K562 (cell line): Measurements from ENCODE around the gene CD68. TPM values are rescaled to one million over a fixed set of nuclear protein-coding genes. Genes with fewer than 3 reads are reported as not detected.

Source experiments
- ATAC-seq: fragments of 200-7000 bp; cut with Tn5 transposase; 3 replicates; pipeline ENCODE4 v1.9.1; 2020; ENCODE audit warnings: moderate library complexity
- BruUV-seq: library from RNA; stranded (reverse); fragments of 400-500 nt; replicated peaks from 2 replicates; lab custom pipeline; 2021; lab: Mats Ljungman, UMichigan
- CTCF ChIA-PET: fragments of 300-600 bp; formaldehyde crosslinking; extraction: SDS; loops from one replicate; lab custom pipeline; 2021; ENCODE audit warnings: low intra/inter-chr PET ratio; lab: Yijun Ruan, JAX
- POLR2A ChIA-PET: fragments of 300-600, 350-650 bp; sonication (Branson Sonifier 250); formaldehyde crosslinking; extraction: SDS; loops from one replicate; lab custom pipeline; 2021; ENCODE audit warnings: antibody characterized with exemption, inconsistent platforms; lab: Yijun Ruan, JAX
- DNase-seq, 4 experiments: peaks; one replicate each; pipeline versions ENCODE4 v3.0.0 to v3.0.0-alpha.2; 2011 to 2018; ENCODE audit warnings: low spot score in 3 of 4, mixed read lengths in 3 of 4; ENCODE audit errors: extremely low read depth in 1 of 4
- FAIRE-seq: peaks from 2 replicates; lab custom pipeline; 2011; peaks lifted over from hg19 to GRCh38; lab: Jason Lieb, UNC
- H2AFZ ChIP-seq: 2 replicates; pipeline ENCODE4 v1.6.0; 2011; ENCODE audit warnings: low read depth, low read length, control low read depth, inconsistent platforms
- H3K27ac ChIP-seq: fragments of 200-600 bp; 3 replicates; pipeline ENCODE4 v1.8.0; 2011; ENCODE audit warnings: low read depth, mild to moderate bottlenecking, control low read depth, inconsistent platforms, low read length, moderate library complexity, mixed read lengths; ENCODE audit errors: extremely low read depth
- H3K27me3 ChIP-seq, 2 experiments: fragments of 300-600 bp in 1 of 2; 2 replicates in 1 of 2; 3 replicates in 1 of 2; pipeline versions ENCODE4 v1.6.0 to v1.8.0; 2011; ENCODE audit warnings: inconsistent platforms in 2 of 2, low read length in 2 of 2, mild to moderate bottlenecking in 1 of 2, mixed read lengths in 1 of 2, moderate library complexity in 1 of 2; ENCODE audit not compliant: control insufficient read depth in 2 of 2, insufficient read depth in 2 of 2
- H3K36me3 ChIP-seq: fragments of 300-600 bp; 3 replicates; pipeline ENCODE4 v1.8.0; 2011; ENCODE audit warnings: mild to moderate bottlenecking, low read length, inconsistent platforms; ENCODE audit not compliant: control insufficient read depth, insufficient read depth
- H3K4me1 ChIP-seq, 2 experiments: fragments of 200-600 bp in 1 of 2; replicated peaks in 1 of 2; 2 replicates in 1 of 2; 3 replicates in 1 of 2; pipeline versions ENCODE4 v1.5.1 to v1.8.0; 2011; ENCODE audit warnings: inconsistent platforms in 2 of 2, low read length in 2 of 2, mild to moderate bottlenecking in 1 of 2, mixed read lengths in 1 of 2, moderate library complexity in 1 of 2; ENCODE audit not compliant: control insufficient read depth in 2 of 2, insufficient read depth in 2 of 2
- H3K4me2 ChIP-seq: 2 replicates; pipeline ENCODE4 v1.6.1; 2011; ENCODE audit warnings: low read length, control low read depth, inconsistent platforms, mixed read lengths; ENCODE audit not compliant: insufficient read depth
- H3K4me3 ChIP-seq: fragments of 200-600 bp; sonication (generic), shearing (Covaris generic); 2 replicates; pipeline ENCODE4 v1.5.1; 2016; ENCODE audit warnings: control low read depth, inconsistent platforms
- H3K79me2 ChIP-seq: fragments of 200-600 bp; 3 replicates; pipeline ENCODE4 v1.8.0; 2011; ENCODE audit warnings: low read length, inconsistent platforms; ENCODE audit not compliant: control insufficient read depth, insufficient read depth
- H3K9ac ChIP-seq, 2 experiments: 2 replicates each; pipeline versions ENCODE4 v1.6.0 to v1.6.1; 2011; ENCODE audit warnings: low read depth in 2 of 2, low read length in 2 of 2, control low read depth in 1 of 2, inconsistent platforms in 1 of 2, mild to moderate bottlenecking in 1 of 2, mixed read lengths in 1 of 2; ENCODE audit not compliant: insufficient read depth in 1 of 2
- H3K9me1 ChIP-seq: one replicate; pipeline ENCODE4 v1.6.0; 2011; ENCODE audit warnings: inconsistent platforms, mild to moderate bottlenecking, low read length, moderate library complexity; ENCODE audit not compliant: control insufficient read depth, insufficient read depth
- H3K9me3 ChIP-seq: replicated peaks from 2 replicates; pipeline ENCODE4 v1.5.1; 2011; ENCODE audit warnings: low read depth, low read length, inconsistent platforms; ENCODE audit not compliant: control insufficient read depth, insufficient read depth
- H4K20me1 ChIP-seq: replicated peaks from 2 replicates; pipeline ENCODE4 v1.6.1; 2011; ENCODE audit warnings: low read length, inconsistent platforms, mixed read lengths; ENCODE audit not compliant: control insufficient read depth, insufficient read depth
- ATF4 ChIP-seq: fragments of 450-650 bp; formaldehyde crosslinking; IDR thresholded peaks from 2 replicates; pipeline ENCODE4 v1.4.0; 2022; ENCODE audit warnings: mild to moderate bottlenecking, moderate library complexity
- DDX20 ChIP-seq: fragments of 450-650 bp; IDR thresholded peaks from 2 replicates; pipeline ENCODE4 v1.6.1; 2016; ENCODE audit warnings: missing genetic modification characterization, low read depth, mild to moderate bottlenecking, missing compliant biosample characterization, moderate library complexity
- FOXP1 ChIP-seq: sonication (generic); formaldehyde crosslinking; IDR thresholded peaks from 2 replicates; pipeline ENCODE4 v1.8.0; 2022; ENCODE audit warnings: mild to moderate bottlenecking, missing genetic modification reagents
- NR2C2 ChIP-seq, 2 experiments: fragments of 200-800 bp in 1 of 2; sonication (Bioruptor generic) in 1 of 2; sonication (generic) in 1 of 2; formaldehyde crosslinking in 1 of 2; IDR thresholded peaks; 2 replicates each; pipeline versions ENCODE4 v1.6.1 to v1.8.0; 2016 to 2022; ENCODE audit warnings: mild to moderate bottlenecking in 1 of 2, missing compliant biosample characterization in 1 of 2, missing genetic modification characterization in 1 of 2, missing genetic modification reagents in 1 of 2
- RBM25 ChIP-seq: fragments of 200-400 bp; formaldehyde crosslinking; IDR thresholded peaks from 2 replicates; pipeline ENCODE4 v1.6.1; 2018; ENCODE audit warnings: low read length, low read depth, moderate library complexity; ENCODE audit not compliant: severe bottlenecking
- SRF ChIP-seq, 2 experiments: fragments of 250-450, 450-650 bp in 1 of 2; sonication (Bioruptor Pico) in 1 of 2; sonication (generic) in 1 of 2; formaldehyde crosslinking; IDR thresholded peaks; 2 replicates each; pipeline versions ENCODE4 v1.5.0 to v1.5.1; 2020 to 2022; ENCODE audit warnings: mild to moderate bottlenecking in 1 of 2, missing genetic modification reagents in 1 of 2
- SRSF9 ChIP-seq: fragments of 200-400 bp; formaldehyde crosslinking; IDR thresholded peaks from 2 replicates; pipeline ENCODE4 v1.6.1; 2017; ENCODE audit warnings: low read depth, low read length, borderline replicate concordance
- TBL1XR1 ChIP-seq, 2 experiments: IDR thresholded peaks; 2 replicates each; pipeline ENCODE4 v1.6.1; 2012; ENCODE audit warnings: improper control_type of control experiment in 2 of 2, low read length in 2 of 2, mild to moderate bottlenecking in 1 of 2
- ZNF124 ChIP-seq: sonication (generic); formaldehyde crosslinking; IDR thresholded peaks from 2 replicates; pipeline ENCODE4 v1.8.1; 2022; ENCODE audit warnings: missing genetic modification reagents
- ZNF280A ChIP-seq: fragments of 450-650 bp; IDR thresholded peaks from 2 replicates; pipeline ENCODE4 v1.6.1; 2018; ENCODE audit warnings: mild to moderate bottlenecking, low read depth; ENCODE audit not compliant: partially characterized antibody
- WGBS: fragments of 100-300 bp; shearing (Covaris generic); methylation state at CpG from one replicate; pipeline ENCODE4 v1.1.6; 2016; ENCODE audit warnings: low coverage, mixed read lengths; ENCODE audit not compliant: insufficient coverage; ENCODE audit errors: missing lambda C conversion rate; 5-methylcytosine and 5-hydroxymethylcytosine counted together
- in situ Hi-C: fragments of 300-500 bp; cut with MboI; formaldehyde crosslinking; loops from 4 replicates; pipeline ENCODE4 v1.15.0; 2018; ENCODE audit warnings: inconsistent platforms, mixed read lengths
- intact Hi-C: fragments of 100-400 bp; cut with micrococcal nuclease; formaldehyde crosslinking; loops from 2 replicates; pipeline ENCODE4 v1.14.2; 2022
- polyA plus RNA-seq, 8 experiments: library from polyadenylated mRNA; depleted of rRNA in 4 of 8; stranded (reverse) in 5 of 8; unstranded in 3 of 8; fragments of >200 nt; fragmentation: Nextera tagmentation in 2 of 8; fragmentation: Illumina TruSeq in 1 of 8; extraction: Ambion mirVana in 2 of 8; extraction: Trizol in 1 of 8; gene quantifications; 2 replicates each; pipeline versions ENCODE4 v1.2.1 to v1.2.3, GENCODE V29; 2011 to 2014; ENCODE audit warnings: inconsistent platforms in 1 of 8, missing spikeins in 1 of 8
- total RNA-seq, 7 experiments: library from RNA; depleted of rRNA in 6 of 7; stranded (reverse); fragments of >200 nt in 6 of 7; fragmentation: Illumina TruSeq in 2 of 7; extraction: Trizol in 2 of 7; gene quantifications; 2 replicates each; pipeline versions ENCODE4 v1.2.1 to v1.2.3, GENCODE V29; 2011 to 2021; ENCODE audit warnings: low replicate concordance in 1 of 7

CD68 gene
- total and polyA plus RNA-seq, 9 of the 15 experiments (the other 6 are each of a cell fraction or from before 2014, with no cell fraction given) = 28.2 to 89.8 (median 37.7) TPM

- Histone ChIP-seq H4K20me1 (no peaks in the 10 kb centered on the region), H3K27me3 (no peaks in the 10 kb centered on the region), H3K4me2 (no peak overlapping the region), H3K9me1 (no peaks in the 10 kb centered on the region), H3K9ac (no peak overlapping the region), H3K27ac (no peak overlapping the region), H3K4me1 (peaks cover 8 to 33% of the 10 kb centered on the region in 2 experiments; a peak in 4 of 5 replicates), H3K36me3 (no peaks in the 10 kb centered on the region), H3K79me2 (no peaks in the 10 kb centered on the region), H3K4me3 (no peak overlapping the region), H2AFZ (no peak overlapping the region), H3K9me3 (no peaks in the 10 kb centered on the region)
- TF ChIP-seq SRF (CRISPR knock-in tag; IDR thresholded peaks at IDR 0.05) (no peak), ZNF280A (no peak), NR2C2 (CRISPR knock-in tag; IDR thresholded peaks at IDR 0.05) (no peak), NR2C2 (tag; IDR thresholded peaks at IDR 0.05) (no peak), ATF4 (CRISPR knock-in tag) (no peak), SRSF9 (no peak), TBL1XR1 (IDR thresholded peaks at IDR 0.05; ENCODE audit: low read length in 2 of 2) (no peak), ZNF124 (CRISPR knock-in tag) (no peak), RBM25 (no peak), DDX20 (tag) (no peak), FOXP1 (CRISPR knock-in tag) (no peak)
- intact Hi-C loops (no loop called here), in situ Hi-C loops (loop anchor here (10.0 to 25.0 kb wide), 2 partner anchors 198 to 515 kb away; partner anchors contain the start of genes KCTD11, SLC16A11, SLC16A13 and TMEM95)
- WGBS = 80% methylated on average over 1 of the region's 6 CpGs
- FAIRE-seq = no peak
- ATAC-seq = no peak
- ChIA-PET POLR2A (no interaction called here), CTCF (no interaction called here)
- no peak for DNase-seq
- no TSS peak for BruUV-seq
Measured at GRCh38 chr17:7552621-7553051, 26.8 kb upstream of the CD68 start.
